RKO (cell line): ENCODE measurements around the gene RYK.
"Not testable (repeated sequence)": the region's sequence is repeated elsewhere in the genome, so short reads cannot be mapped to it uniquely, and the experiment has no call there.

ENCODE experiments used
- DNase-seq: peaks from one replicate; pipeline ENCODE4 v3.0.0-alpha.2; 2016; ENCODE audit warnings: low spot score

Gene RYK

GRCh38 chr3:134255404-134255803 is 4.7 kb upstream of the RYK start:
- DNase-seq = no peak

- no peak for DNase-seq
Measured at GRCh38 chr3:134253475-134254226, 3.0 kb upstream of the RYK start.

GRCh38 chr3:134252766-134253165 is 2.1 kb upstream of the RYK start:
- DNase-seq = no peak

DNA sequence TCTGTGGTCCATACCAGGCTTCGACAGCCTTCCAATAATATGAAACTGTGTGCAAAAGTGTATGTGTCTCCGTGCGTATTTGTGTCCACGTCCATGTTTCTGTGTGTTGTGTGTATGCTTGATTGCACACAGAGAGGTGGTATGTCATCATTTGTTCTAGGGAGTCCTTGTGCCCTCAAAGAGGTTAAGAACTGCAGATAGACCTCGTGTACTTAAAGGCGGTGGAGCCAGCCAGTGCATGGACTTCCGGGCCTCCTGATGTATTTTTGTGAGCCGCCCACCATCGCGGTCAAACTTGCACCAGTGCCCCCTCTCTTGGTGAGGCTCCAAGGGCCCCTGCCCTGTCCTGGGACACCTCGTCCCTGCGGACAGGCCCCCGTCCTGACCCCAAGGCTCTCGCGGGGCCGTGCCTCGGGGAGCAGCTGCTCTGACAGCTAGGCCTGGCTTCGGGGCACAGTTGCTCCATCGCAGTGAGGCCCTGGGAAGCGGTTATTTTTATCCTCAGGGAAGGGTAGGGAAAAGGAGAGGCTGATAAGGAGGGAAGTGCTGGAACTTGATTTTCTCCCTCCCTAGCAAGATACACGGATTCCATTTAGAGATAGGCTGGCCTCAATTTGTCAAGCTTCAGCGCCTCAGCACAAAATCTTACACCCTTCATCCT is 1.2 kb upstream of the RYK start:
- DNase-seq = no peak

- DNase-seq = peak; percentile 62
Measured at GRCh38 chr3:134249935-134250716, 533 bp downstream of the RYK start.

DNA sequence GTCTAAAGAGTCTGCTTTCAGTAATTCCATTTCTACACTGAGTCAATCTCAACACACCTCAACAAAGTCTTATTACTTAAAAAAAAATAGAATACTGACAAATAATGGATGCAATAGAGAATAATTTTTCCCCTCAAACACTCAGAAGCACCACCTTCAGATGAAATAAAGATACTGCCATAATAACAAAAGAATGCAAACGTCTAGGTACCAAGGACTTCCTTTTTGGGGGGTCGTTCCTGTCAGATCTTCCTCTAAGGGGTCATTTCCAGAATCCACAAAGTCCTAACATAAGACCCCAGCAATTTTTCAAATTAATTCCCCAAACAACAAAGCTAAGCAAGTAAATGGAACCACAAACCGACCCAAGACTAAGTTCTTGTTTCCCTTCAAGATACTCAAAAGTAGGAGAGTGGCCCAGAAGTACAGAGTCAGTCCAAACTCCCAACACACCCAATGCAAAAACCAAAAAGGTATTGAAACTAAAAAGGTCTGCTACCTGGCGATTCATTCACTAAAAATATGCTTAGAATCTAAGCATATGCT is 1.3 kb downstream of the RYK start:
- peak; percentile 19 for DNase-seq

DNA sequence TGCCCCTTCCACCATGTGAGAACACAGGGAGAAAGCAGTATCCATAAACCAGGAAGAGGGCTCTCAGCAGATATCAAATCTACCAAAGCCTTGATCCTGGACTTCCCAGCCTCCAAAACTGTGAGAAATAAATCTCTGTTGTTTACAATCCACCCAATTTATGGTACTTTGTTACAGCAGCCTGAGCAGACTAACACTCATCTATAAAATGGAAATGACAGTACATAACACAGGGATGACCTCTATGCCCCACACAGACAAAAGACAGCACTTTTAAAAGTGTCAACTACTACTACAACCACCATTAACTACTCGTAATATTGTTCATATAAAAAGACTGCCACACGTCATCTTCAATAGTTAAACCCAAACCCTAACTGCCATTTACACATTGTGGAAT is 5.7 kb downstream of the RYK start:
- DNase-seq = no peak

- peak; percentile 58 for DNase-seq
Measured at GRCh38 chr3:134242649-134243617, 7.7 kb downstream of the RYK start.

- peak; percentile 32 for DNase-seq
Measured at GRCh38 chr3:134239538-134239937, 11.1 kb downstream of the RYK start.

- DNase-seq = no peak
Measured at GRCh38 chr3:134237454-134238145, 13.1 kb downstream of the RYK start.

- DNase-seq = no peak
Measured at GRCh38 chr3:134236505-134237170, 14.0 kb downstream of the RYK start.

DNA sequence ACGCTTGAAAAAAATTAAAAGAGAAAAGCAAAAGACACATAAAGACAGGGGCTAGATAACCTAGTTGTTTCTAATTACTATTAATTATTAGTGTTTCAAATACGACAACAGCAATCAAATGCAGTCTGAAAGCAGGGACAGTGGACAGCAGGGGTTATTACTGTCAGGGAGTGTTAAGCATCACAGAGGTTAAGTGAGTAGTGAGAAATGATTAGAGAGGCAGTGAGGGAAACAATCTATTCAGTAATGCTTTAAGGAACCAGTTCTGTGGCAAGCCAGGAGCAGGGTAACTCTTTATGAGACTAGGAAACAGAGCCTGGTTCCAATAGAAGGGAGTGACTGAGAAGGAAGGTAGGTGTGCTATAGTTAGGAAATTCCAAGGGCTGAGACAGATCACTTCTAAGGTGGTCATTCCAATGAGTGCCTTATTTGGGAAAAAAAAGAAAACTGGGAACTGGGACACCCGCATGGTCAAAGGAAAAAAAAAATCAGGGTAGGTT is 15.0 kb downstream of the RYK start:
- no peak for DNase-seq

- no peak for DNase-seq
Measured at GRCh38 chr3:134232951-134233350, 17.7 kb downstream of the RYK start.

GRCh38 chr3:134232151-134232550 is 18.5 kb downstream of the RYK start:
- DNase-seq = peak; percentile 29

- no peak for DNase-seq
Measured at GRCh38 chr3:134231131-134231530, 19.5 kb downstream of the RYK start.

DNA sequence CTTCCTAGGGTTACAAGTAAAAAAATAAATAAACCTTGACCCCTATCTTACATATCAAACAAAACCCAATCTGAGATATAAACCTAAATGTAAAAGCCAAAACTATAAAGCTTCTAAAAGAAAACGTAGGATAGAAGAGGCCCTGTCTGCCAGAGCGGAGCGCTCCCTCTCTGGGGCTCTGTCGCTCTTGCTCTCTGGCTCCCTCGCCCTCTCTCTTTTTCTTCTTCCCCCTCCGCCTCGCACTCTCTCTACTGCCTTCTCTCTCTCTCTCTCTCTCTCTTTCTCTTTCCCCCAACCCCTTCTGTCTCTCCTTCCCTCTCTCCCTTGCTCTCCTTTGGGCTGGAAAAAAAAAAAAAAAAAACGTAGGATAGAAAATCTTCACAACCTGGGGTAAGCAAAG is 21.6 kb downstream of the RYK start:
- no peak for DNase-seq

GRCh38 chr3:134228479-134228878 is 22.2 kb downstream of the RYK start:
- DNase-seq = no peak

DNA sequence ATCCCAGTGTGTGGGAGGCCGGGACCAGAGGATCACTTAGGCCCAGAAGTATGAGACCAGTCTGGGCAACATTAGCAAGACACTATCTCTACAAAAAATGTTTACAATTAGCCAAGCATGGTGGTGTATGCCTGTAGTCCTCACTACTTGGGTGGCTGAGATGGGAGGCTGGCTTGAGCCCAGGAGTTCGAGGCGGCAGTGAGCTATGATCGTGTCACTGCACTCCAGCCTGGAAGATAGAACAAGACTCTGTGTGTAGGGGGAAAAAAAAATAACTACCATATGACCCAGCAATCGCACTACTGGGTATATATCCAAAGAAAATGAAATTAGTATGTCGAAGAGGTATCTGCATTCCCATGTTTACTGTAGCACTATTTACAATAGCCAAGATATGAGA is 22.6 kb downstream of the RYK start:
- no peak for DNase-seq

GRCh38 chr3:134224796-134225156 is 25.9 kb downstream of the RYK start:
- not testable (repeated sequence) for DNase-seq

- no peak for DNase-seq
Measured at GRCh38 chr3:134222835-134223234, 27.8 kb downstream of the RYK start.
